EL (cell line): ENCODE measurements around the gene ZNF77.
"Not testable (repeated sequence)": the region's sequence is repeated elsewhere in the genome, so short reads cannot be mapped to it uniquely, and the experiment has no call there.

Experiments used
- DNase-seq: peaks from one replicate; pipeline ENCODE4 v3.0.0-alpha.2; 2016

Gene ZNF77

DNA sequence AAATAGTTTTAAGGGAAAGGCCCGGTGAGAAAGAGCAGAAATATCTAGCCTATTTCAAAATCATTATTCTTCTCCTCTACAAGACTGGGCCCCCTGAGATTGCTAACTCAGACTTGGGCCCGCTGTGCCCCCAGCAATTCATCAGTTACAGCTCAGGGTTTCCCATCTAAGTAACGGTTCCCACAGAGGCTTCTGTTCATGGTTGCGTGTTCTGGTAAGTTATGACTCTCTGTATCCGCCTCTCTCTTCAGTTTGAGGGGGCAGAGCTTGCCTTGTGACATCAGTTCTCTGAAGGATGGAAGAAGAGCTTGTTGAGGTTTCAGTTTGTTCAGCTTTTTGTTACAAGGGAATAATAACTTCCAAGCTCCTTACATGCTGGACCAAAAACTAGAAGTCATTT is 32.5 kb downstream of the ZNF77 start:
- no peak for DNase-seq

GRCh38 chr19:2906631-2907195 is 38.1 kb downstream of the ZNF77 start:
- DNase-seq: no peak

DNA sequence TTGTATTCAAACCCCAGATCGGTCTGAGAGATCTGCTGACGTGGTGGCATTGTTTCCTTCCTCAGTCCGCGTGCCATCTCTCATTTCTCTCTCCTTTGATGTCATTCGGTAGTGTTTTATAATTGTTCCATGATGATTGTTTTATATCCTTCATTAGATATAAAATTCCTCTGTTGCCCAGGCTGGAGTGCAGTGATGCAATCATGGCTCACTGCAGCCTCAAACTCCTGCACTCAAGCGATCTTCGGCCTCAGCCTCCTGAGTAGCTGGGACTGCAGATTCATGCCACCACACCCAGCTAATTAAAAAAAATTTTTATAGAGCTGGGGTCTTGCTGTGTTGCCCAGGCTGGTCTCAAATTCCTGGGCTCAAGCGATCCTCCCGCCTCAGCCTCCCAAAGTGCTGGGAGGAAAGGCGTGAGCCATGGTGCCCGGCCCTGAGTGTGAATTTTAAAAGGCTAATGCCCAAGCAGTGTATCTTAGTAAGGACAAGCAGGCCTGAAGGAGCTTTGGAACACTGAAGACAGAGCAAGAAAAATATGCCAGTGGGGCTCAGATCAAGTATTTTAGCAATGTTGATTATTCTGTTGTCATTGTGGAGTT is 38.8 kb downstream of the ZNF77 start:
- DNase-seq: no peak

DNA sequence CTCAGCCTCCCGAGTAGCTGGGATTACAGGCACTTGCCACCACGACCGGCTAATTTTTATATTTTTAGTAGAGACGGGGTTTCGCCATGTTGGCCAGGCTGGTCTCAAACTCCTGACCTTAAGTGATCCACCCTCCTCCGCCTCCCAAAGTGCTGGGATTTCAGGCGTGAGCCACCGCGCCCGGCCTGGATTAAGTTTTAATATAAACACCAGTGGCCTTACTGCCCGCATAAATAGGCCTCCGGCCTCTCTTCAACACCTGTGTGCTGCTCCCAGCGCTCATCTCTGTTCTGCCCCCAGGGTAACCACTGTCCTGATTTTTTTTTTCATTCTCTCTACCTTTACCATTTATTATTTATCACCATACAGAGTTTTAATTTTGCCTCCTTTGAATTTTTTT is 41.4 kb downstream of the ZNF77 start:
- DNase-seq: not testable (repeated sequence)

DNA sequence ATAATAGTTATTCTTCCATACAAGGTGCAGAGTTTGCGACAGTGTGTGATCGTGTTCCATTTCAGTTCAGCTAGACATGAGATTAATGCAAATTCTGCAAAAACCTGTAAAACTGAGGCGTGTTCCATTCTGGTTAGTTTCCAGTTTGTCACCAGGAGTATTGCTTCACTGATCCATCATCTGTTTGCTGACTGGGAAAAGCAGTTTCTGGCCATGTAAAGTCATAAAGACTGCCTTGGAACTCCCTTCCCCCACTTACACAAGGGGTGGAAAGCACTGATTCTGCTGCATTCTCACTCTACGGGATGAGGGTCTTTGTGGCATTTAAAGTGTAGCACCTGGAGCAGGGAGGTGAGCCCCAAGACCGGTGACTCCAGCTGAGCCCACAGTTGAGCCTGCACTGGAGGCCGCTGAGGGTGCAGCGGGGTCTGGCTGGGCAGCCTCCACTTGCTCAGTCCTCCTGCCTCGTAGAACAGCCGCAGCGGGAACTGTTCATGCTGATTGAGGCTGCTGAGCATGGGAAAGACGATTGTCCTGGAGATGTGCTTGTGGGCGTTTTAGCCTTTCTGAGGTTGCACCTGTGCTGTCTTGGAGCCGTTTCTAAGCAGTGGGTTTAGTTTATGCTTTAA is 42.1 kb downstream of the ZNF77 start:
- DNase-seq: no peak

DNA sequence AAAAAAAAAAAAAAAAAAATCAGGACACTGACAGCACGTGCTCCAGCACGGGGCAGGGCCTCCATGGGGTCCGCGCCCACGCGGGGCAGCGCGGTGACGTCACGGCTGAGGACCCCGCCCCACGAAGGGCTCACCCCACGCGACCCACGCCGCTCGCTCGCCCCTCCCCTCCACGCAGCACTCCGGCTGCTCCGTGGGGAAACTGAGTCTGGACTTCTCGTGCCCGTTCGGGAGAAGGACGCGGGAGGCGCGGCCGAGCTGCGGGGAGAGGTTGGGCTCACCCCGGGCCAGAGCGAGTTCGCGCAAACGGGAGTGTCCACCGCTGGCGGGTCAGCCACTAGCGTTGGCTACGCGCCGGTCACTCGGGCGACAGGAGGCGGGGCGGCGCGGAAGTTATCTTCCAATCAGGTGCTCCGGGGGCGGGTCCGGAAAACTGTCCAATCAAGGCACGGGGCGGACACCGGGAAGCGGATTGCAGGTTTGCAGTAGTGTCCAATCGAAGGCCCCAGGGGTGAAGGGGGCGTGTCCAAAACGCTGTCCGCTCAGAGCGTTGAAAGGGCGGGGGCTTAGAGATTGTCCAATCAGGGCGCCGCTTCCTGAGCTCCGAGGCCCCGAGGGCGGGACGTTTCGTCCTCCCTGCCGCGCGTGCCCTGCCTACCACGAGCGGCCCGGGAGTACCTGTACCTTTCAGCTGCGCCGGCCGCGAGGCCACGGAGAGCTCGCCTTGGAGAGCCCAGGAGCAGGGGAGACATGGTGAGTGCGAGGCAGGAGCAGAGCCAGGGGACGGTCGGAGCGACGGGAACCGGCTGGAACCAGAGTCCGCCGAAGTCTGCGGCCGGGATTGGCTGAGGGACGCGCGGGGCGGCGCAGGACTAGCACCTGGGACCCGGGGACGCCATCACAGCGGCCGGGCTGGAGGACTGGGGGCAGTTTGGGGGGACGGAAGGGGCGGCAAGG is 44.2 kb downstream of the ZNF77 start, which contains the start of gene ZNF57:
Gene ZNF57, plus strand, starts transcription at position 633 of the 957 bp plus-strand sequence. Its CDS starts 118 bp downstream, at position 751.
- peak; percentile 100 for DNase-seq

DNA sequence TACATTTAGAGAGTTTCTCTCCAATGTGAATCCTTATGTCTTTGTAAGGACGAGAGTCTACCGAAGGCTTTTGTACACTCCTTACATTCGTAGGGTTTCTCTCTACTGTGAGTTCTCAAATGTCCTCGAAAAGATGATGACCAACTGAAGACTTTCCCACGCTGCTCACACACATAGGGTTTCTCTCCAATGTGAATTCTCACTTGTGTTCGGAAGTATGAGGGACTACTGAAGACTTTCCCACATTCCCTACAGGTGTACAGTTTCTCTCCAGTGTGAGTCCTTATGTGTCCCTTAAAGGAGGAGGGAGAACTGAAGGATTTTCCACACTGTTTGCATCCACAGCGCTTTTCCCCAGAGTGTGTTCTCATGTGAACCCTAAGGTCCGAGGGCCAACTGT is 48.1 kb downstream of the ZNF77 start:
- DNase-seq: no peak

GRCh38 chr19:2890531-2890930 is 54.2 kb downstream of the ZNF77 start:
- DNase-seq: not testable (repeated sequence)

GRCh38 chr19:2888731-2889224 is 56.0 kb downstream of the ZNF77 start:
- DNase-seq: no peak

DNA sequence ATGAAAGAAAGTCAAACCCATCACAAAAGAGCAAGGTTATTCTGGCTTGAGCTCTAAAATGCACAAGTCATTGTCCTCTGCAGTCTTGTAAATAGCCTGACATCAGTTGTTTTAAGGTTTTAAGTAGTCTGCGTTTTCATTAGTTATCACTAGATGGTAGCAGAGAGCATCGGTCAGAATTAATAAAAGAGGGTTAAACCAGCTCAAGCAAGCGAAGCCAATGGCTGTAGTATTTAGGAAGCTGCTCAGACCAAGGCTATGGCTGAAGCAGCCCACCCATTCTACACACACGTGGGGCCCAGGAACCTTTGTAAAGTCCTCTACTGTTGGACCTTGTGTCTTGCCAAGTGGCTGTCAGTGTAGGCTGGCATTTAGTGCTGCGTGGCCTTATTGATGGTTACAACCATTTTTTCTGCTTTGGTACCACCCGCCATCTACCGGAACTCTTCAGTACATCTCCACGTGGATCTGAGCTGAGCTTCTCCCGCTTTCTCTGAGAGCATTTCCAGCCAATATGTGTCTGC is 57.3 kb downstream of the ZNF77 start:
- DNase-seq: peak; percentile 70

- DNase-seq: no peak
These were observed 59.0 kb downstream of the ZNF77 start for GRCh38 chr19:2885736-2886135.

GRCh38 chr19:2883686-2884439 is 60.9 kb downstream of the ZNF77 start:
- DNase-seq: no peak
